ENCODE measurements around the gene MYL11. TPM values are rescaled to one million over a fixed set of nuclear protein-coding genes. Genes with fewer than 3 reads are reported as not detected.

Gene MYL11
- total RNA-seq, 5 donors from 2014 or later (not counting 1 experiment from before 2014, with no cell fraction given), result 0.91 to 1.3 (median 1.1) TPM; not detected in 2

DNA sequence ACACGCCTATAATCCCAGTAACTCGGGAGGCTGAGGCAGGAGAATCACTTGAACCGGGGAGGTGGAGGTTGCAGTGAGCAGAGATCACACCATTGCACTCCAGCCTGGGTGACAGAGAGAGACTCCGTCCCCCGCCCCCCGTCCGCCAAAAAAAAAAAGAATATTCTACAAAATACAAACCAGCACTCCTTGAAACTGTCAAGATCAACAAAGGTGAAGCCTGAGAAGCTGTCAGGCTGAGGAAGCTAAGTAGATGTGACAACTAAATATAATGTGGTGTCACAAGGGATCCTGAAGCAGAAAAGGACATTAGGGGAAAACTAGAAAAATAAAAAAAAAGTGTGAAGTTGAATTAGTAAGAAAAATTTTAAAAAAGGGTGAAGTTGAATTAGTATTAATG lies 25.7 kb upstream of the MYL11 start:
- peak overlapping the region; percentile 36 to 44 for H3K27ac Mint-ChIP-seq
- no CpG with 5 or more reads among the region's 7 CpGs for WGBS (ENCODE audit: insufficient coverage)
- H3K4me3 Mint-ChIP-seq, result no peak overlapping the region
- Histone ChIP-seq H3K4me3 (ENCODE audit: control insufficient read depth in 1 of 2, extremely low read depth in 1 of 2, low read length in 1 of 2) (no peak overlapping the region), H3K27ac (ENCODE audit: low read length) (no peak overlapping the region), H3K9me3 (no peaks in the 10 kb centered on the region), H3K36me3 (ENCODE audit: control insufficient read depth in 2 of 2, extremely low read depth in 1 of 2, insufficient read depth in 1 of 2, low read length in 1 of 2) (peaks cover 12 to 35% of the 10 kb centered on the region in 2 donors), H3K4me1 (ENCODE audit: control insufficient read depth in 1 of 2, extremely low read depth in 1 of 2, insufficient read depth in 2 of 2, low read length in 2 of 2) (peaks cover 0 to 43% of the 10 kb centered on the region in 2 experiments), H3K27me3 (replicated peaks in 1 of 2; ENCODE audit: control insufficient read depth in 2 of 2, extremely low read depth in 1 of 2, insufficient read depth in 2 of 2, low read length in 1 of 2) (no peaks in the 10 kb centered on the region)
- ATAC-seq (replicated peaks in 1 of 4) (no peak), DNase-seq (no peak)
- CTCF ChIA-PET, result no interaction called here
- peaks cover 6 to 30% (median 13%) of the 10 kb centered on the region in 3 donors for H3K4me1 Mint-ChIP-seq
- peaks cover 11% of the 10 kb centered on the region for H3K36me3 Mint-ChIP-seq
- POLR2A ChIA-PET, result interaction anchor here in 1 of 2 donors (0.6 kb wide), 3 partner anchors 29 to 285 kb away, joined by 3 to 6 read pairs (median 5); no protein-coding TSS in a partner anchor
- H3K9me3 Mint-ChIP-seq, result no peaks in the 10 kb centered on the region
- H3K27me3 Mint-ChIP-seq, result no peaks in the 10 kb centered on the region

- peaks cover 11% of the 10 kb centered on the region for H3K36me3 Mint-ChIP-seq
- H3K9me3 Mint-ChIP-seq, result no peaks in the 10 kb centered on the region
- H3K27ac ChIP-seq (ENCODE audit: low read length), result no peak overlapping the region
- peak overlapping the region; percentile 44 to 81 for H3K27ac Mint-ChIP-seq
- H3K27me3 ChIP-seq (replicated peaks in 1 of 2; ENCODE audit: control insufficient read depth in 2 of 2, extremely low read depth in 1 of 2, insufficient read depth in 2 of 2, low read length in 1 of 2), result no peaks in the 10 kb centered on the region
- no peaks in the 10 kb centered on the region for H3K27me3 Mint-ChIP-seq
- no peak overlapping the region for H3K4me3 Mint-ChIP-seq
- H3K36me3 ChIP-seq (ENCODE audit: control insufficient read depth in 2 of 2, extremely low read depth in 1 of 2, insufficient read depth in 1 of 2, low read length in 1 of 2), result peaks cover 12 to 38% of the 10 kb centered on the region in 2 donors
- DNase-seq (no peak), ATAC-seq (replicated peaks in 1 of 4) (no peak)
- H3K4me3 ChIP-seq (ENCODE audit: control insufficient read depth in 1 of 2, extremely low read depth in 1 of 2, low read length in 1 of 2), result no peak overlapping the region
- H3K9me3 ChIP-seq, result no peaks in the 10 kb centered on the region
- WGBS (ENCODE audit: insufficient coverage), result 74% methylated on average over 2 of the region's 3 CpGs
- POLR2A ChIA-PET, result interaction anchor here (0.6 kb wide), 3 partner anchors 21 to 114 kb away, joined by 5 to 7 read pairs (median 6); no protein-coding TSS in a partner anchor
- H3K4me1 Mint-ChIP-seq, result peaks cover 14 to 38% (median 21%) of the 10 kb centered on the region in 3 donors
- peaks cover 0 to 51% of the 10 kb centered on the region in 2 experiments for H3K4me1 ChIP-seq (ENCODE audit: control insufficient read depth in 1 of 2, extremely low read depth in 1 of 2, insufficient read depth in 2 of 2, low read length in 2 of 2)
- CTCF ChIA-PET, result no interaction called here
Observed at GRCh38 chr16:30349675-30350074, 24.9 kb upstream of the MYL11 start.

DNA sequence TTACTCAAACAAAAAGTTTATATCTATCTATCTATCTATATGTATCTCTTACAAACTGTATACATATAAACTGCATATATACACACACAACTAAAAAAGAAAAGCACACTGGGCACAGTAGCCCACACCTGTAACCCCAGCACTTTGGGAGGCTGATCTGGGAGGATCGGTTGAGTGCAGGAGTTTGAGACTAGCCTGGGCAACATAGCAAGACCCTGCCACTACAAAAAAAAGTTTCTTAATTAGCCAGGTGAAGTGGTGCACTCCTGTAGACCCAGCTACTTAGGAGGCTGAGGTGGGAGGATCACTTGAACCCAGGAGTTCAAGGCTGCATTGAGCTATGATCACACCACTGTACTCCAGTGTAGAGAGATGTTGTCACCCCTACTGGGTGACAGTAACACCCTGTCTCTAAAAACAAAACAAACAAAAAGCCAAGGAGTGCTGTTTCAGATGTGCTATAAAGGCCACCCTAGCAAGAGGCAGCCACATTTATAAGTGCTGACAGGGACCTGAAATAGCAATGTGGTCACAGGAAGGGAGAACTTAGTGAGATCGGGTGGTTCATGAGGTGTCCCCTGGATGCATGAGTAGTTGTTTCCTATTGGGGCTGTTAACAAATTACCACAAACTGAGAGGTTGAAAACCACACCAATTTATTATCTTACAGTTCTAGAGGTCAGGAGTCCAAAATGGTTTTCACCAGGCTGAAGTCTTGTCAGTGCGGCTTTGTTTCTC lies 24.3 kb upstream of the MYL11 start:
- peaks cover 0 to 54% of the 10 kb centered on the region in 2 experiments for H3K4me1 ChIP-seq (ENCODE audit: control insufficient read depth in 1 of 2, extremely low read depth in 1 of 2, insufficient read depth in 2 of 2, low read length in 2 of 2)
- no peak for ATAC-seq (replicated peaks in 1 of 4)
- H3K4me3 ChIP-seq (ENCODE audit: control insufficient read depth in 1 of 2, extremely low read depth in 1 of 2, low read length in 1 of 2), result no peak overlapping the region
- POLR2A ChIA-PET, result interaction anchor here in 1 of 2 donors (0.6 kb wide), 2 partner anchors 21 to 114 kb away, joined by 5 to 7 read pairs; no protein-coding TSS in a partner anchor
- H3K4me1 Mint-ChIP-seq, result peaks cover 18 to 42% (median 24%) of the 10 kb centered on the region in 3 donors
- CTCF ChIA-PET, result no interaction called here
- no peaks in the 10 kb centered on the region for H3K27me3 Mint-ChIP-seq
- peak in 1 of 35 experiments; percentile 52 for DNase-seq
- peaks cover 12 to 38% of the 10 kb centered on the region in 2 donors for H3K36me3 ChIP-seq (ENCODE audit: control insufficient read depth in 2 of 2, extremely low read depth in 1 of 2, insufficient read depth in 1 of 2, low read length in 1 of 2)
- H3K27me3 ChIP-seq (replicated peaks in 1 of 2; ENCODE audit: control insufficient read depth in 2 of 2, extremely low read depth in 1 of 2, insufficient read depth in 2 of 2, low read length in 1 of 2), result no peaks in the 10 kb centered on the region
- no peaks in the 10 kb centered on the region for H3K9me3 ChIP-seq
- no peaks in the 10 kb centered on the region for H3K9me3 Mint-ChIP-seq
- WGBS (ENCODE audit: insufficient coverage), result 50% methylated on average over 1 of the region's 3 CpGs
- H3K4me3 Mint-ChIP-seq, result peak overlapping the region in 1 of 3 donors; percentile 10
- peak overlapping the region; percentile 59 to 72 for H3K27ac Mint-ChIP-seq
- peaks cover 11% of the 10 kb centered on the region for H3K36me3 Mint-ChIP-seq
- peak overlapping the region; percentile 33 for H3K27ac ChIP-seq (ENCODE audit: low read length)

GRCh38 chr16:30351001-30351441 lies 23.6 kb upstream of the MYL11 start:
- no peaks in the 10 kb centered on the region for H3K27me3 ChIP-seq (replicated peaks in 1 of 2; ENCODE audit: control insufficient read depth in 2 of 2, extremely low read depth in 1 of 2, insufficient read depth in 2 of 2, low read length in 1 of 2)
- no peaks in the 10 kb centered on the region for H3K9me3 ChIP-seq
- Mint-ChIP-seq H3K4me3 (no peak overlapping the region), H3K4me1 (peaks cover 25 to 48% (median 30%) of the 10 kb centered on the region in 3 donors), H3K27ac (peak overlapping the region; percentile 5 to 72), H3K27me3 (no peaks in the 10 kb centered on the region), H3K9me3 (no peaks in the 10 kb centered on the region), H3K36me3 (peaks cover 11% of the 10 kb centered on the region)
- peaks cover 12 to 38% of the 10 kb centered on the region in 2 donors for H3K36me3 ChIP-seq (ENCODE audit: control insufficient read depth in 2 of 2, extremely low read depth in 1 of 2, insufficient read depth in 1 of 2, low read length in 1 of 2)
- H3K4me3 ChIP-seq (ENCODE audit: control insufficient read depth in 1 of 2, extremely low read depth in 1 of 2, low read length in 1 of 2), result no peak overlapping the region
- DNase-seq (no peak), ATAC-seq (replicated peaks in 1 of 4) (no peak)
- ChIA-PET POLR2A (no interaction called here), CTCF (no interaction called here)
- peak overlapping the region; percentile 33 for H3K27ac ChIP-seq (ENCODE audit: low read length)
- peaks cover 2 to 61% of the 10 kb centered on the region in 2 experiments for H3K4me1 ChIP-seq (ENCODE audit: control insufficient read depth in 1 of 2, extremely low read depth in 1 of 2, insufficient read depth in 2 of 2, low read length in 2 of 2)
- 88% methylated on average over 15 of the region's 15 CpGs for WGBS (ENCODE audit: insufficient coverage)

- H3K4me3 Mint-ChIP-seq, result no peak overlapping the region
- H3K27ac Mint-ChIP-seq, result no peak overlapping the region
- WGBS (ENCODE audit: insufficient coverage), result 96% methylated on average over 6 of the region's 11 CpGs
- H3K27ac ChIP-seq (ENCODE audit: low read length), result no peak overlapping the region
- POLR2A ChIA-PET, result interaction anchor here in 1 of 2 donors (0.5 kb wide), 1 partner anchor 16 kb away, joined by 5 read pairs; no protein-coding TSS in a partner anchor
- peaks cover 11% of the 10 kb centered on the region for H3K36me3 Mint-ChIP-seq
- DNase-seq (no peak), ATAC-seq (replicated peaks in 1 of 4) (no peak)
- CTCF ChIA-PET, result no interaction called here
- peaks cover 12 to 38% of the 10 kb centered on the region in 2 donors for H3K36me3 ChIP-seq (ENCODE audit: control insufficient read depth in 2 of 2, extremely low read depth in 1 of 2, insufficient read depth in 1 of 2, low read length in 1 of 2)
- H3K4me1 Mint-ChIP-seq, result peaks cover 30 to 52% (median 34%) of the 10 kb centered on the region in 3 donors
- no peaks in the 10 kb centered on the region for H3K9me3 Mint-ChIP-seq
- H3K9me3 ChIP-seq, result no peaks in the 10 kb centered on the region
- H3K4me1 ChIP-seq (ENCODE audit: control insufficient read depth in 1 of 2, extremely low read depth in 1 of 2, insufficient read depth in 2 of 2, low read length in 2 of 2), result peaks cover 2 to 68% of the 10 kb centered on the region in 2 experiments
- H3K27me3 Mint-ChIP-seq, result no peaks in the 10 kb centered on the region
- no peaks in the 10 kb centered on the region for H3K27me3 ChIP-seq (replicated peaks in 1 of 2; ENCODE audit: control insufficient read depth in 2 of 2, extremely low read depth in 1 of 2, insufficient read depth in 2 of 2, low read length in 1 of 2)
- no peak overlapping the region for H3K4me3 ChIP-seq (ENCODE audit: control insufficient read depth in 1 of 2, extremely low read depth in 1 of 2, low read length in 1 of 2)
Observed at GRCh38 chr16:30351586-30352419, 22.8 kb upstream of the MYL11 start.

Measured in T-cell (primary cell).